IMR-90 (cell line): ENCODE measurements around the gene UQCRFS1. TPM values are rescaled to one million over a fixed set of nuclear protein-coding genes. Genes with fewer than 3 reads are reported as not detected.

Experiments
- ATAC-seq: fragments of 200-7000 bp; cut with Tn5 transposase; 2 replicates; pipeline ENCODE4 v1.9.1; 2020; ENCODE audit warnings: low read depth, mild to moderate bottlenecking, moderate library complexity
- BruUV-seq: library from RNA; stranded (reverse); fragments of 400-500 nt; replicated peaks from 2 replicates; lab custom pipeline; 2021; lab: Mats Ljungman, UMichigan
- CTCF ChIA-PET: fragments of 300-600 bp; formaldehyde crosslinking; extraction: SDS; loops from one replicate; lab custom pipeline; 2021; ENCODE audit warnings: antibody characterized with exemption; lab: Yijun Ruan, JAX
- POLR2A ChIA-PET: fragments of 300-600 bp; sonication (Branson Sonifier 250); formaldehyde crosslinking; loops from one replicate; lab custom pipeline; 2022; ENCODE audit warnings: antibody characterized with exemption; ENCODE audit not compliant: unreplicated experiment; lab: Charles Lee
- DNase-seq: peaks from one replicate; pipeline ENCODE4 v3.0.0; 2013
- H2AFZ ChIP-seq: replicated peaks from 2 replicates; pipeline ENCODE3; 2013; ENCODE audit warnings: low read length, mild to moderate bottlenecking; ENCODE audit not compliant: poor library complexity
- H2AK5ac ChIP-seq: 2 replicates; pipeline ENCODE4 v1.6.1; 2013; ENCODE audit warnings: low read depth, low read length, inconsistent platforms
- H2AK9ac ChIP-seq: replicated peaks from 2 replicates; pipeline ENCODE3; 2013; ENCODE audit warnings: mild to moderate bottlenecking, low read depth, low read length, moderate library complexity; ENCODE audit not compliant: poor library complexity
- H2BK120ac ChIP-seq: 2 replicates; pipeline ENCODE4 v1.6.1; 2013; ENCODE audit warnings: low read depth, low read length, inconsistent platforms
- H2BK15ac ChIP-seq: 3 replicates; pipeline ENCODE4 v1.6.1; 2013; ENCODE audit warnings: low read depth, low read length, inconsistent platforms
- H2BK20ac ChIP-seq: 2 replicates; pipeline ENCODE4 v1.6.1; 2013; ENCODE audit warnings: low read depth, mild to moderate bottlenecking, inconsistent platforms, low read length, moderate library complexity
- H2BK5ac ChIP-seq: 2 replicates; pipeline ENCODE4 v1.6.1; 2013; ENCODE audit warnings: mild to moderate bottlenecking, low read depth, low read length, inconsistent platforms; ENCODE audit not compliant: poor library complexity, severe bottlenecking
- H3K14ac ChIP-seq: replicated peaks from 2 replicates; pipeline ENCODE4 v1.6.1; 2013; ENCODE audit warnings: low read depth, low read length, inconsistent platforms
- H3K18ac ChIP-seq: 2 replicates; pipeline ENCODE4 v1.6.1; 2013; ENCODE audit warnings: low read depth, low read length, control low read depth
- H3K23ac ChIP-seq: 2 replicates; pipeline ENCODE4 v1.6.1; 2013; ENCODE audit warnings: low read depth, low read length, inconsistent platforms
- H3K27ac ChIP-seq: 2 replicates; pipeline ENCODE4 v1.5.1; 2013; ENCODE audit warnings: mild to moderate bottlenecking, control low read depth, low read length; ENCODE audit not compliant: insufficient read depth
- H3K27me3 ChIP-seq: 2 replicates; pipeline ENCODE4 v1.6.1; 2013; ENCODE audit warnings: low read length; ENCODE audit not compliant: control insufficient read depth, insufficient read depth
- H3K36me3 ChIP-seq: 2 replicates; pipeline ENCODE4 v1.6.1; 2013; ENCODE audit warnings: low read length, mixed read lengths; ENCODE audit not compliant: control insufficient read depth, insufficient read depth
- H3K4ac ChIP-seq: 2 replicates; pipeline ENCODE4 v1.6.1; 2013; ENCODE audit warnings: low read depth, low read length, inconsistent platforms
- H3K4me1 ChIP-seq: 2 replicates; pipeline ENCODE4 v1.6.1; 2013; ENCODE audit warnings: low read length, mixed read lengths; ENCODE audit not compliant: control insufficient read depth, insufficient read depth
- H3K4me2 ChIP-seq: 2 replicates; pipeline ENCODE4 v1.6.1; 2013; ENCODE audit warnings: low read depth, mild to moderate bottlenecking, control low read depth, low read length, moderate library complexity
- H3K4me3 ChIP-seq: 2 replicates; pipeline ENCODE4 v1.5.1; 2013; ENCODE audit warnings: low read depth, mild to moderate bottlenecking, control low read depth, low read length, moderate library complexity; ENCODE audit not compliant: insufficient read depth
- H3K56ac ChIP-seq: 2 replicates; pipeline ENCODE4 v1.6.1; 2013; ENCODE audit warnings: low read length, inconsistent platforms; ENCODE audit not compliant: insufficient read depth; ENCODE audit errors: extremely low read depth
- H3K79me1 ChIP-seq, 2 experiments: 2 replicates each; pipeline ENCODE4 v1.6.1; 2013; ENCODE audit warnings: low read length in 2 of 2, inconsistent platforms in 1 of 2, low read depth in 1 of 2
- H3K9ac ChIP-seq: 2 replicates; pipeline ENCODE4 v1.6.1; 2013; ENCODE audit warnings: low read depth, low read length, control low read depth
- H3K9me1 ChIP-seq: 2 replicates; pipeline ENCODE4 v1.6.1; 2013; ENCODE audit warnings: low read length, inconsistent platforms; ENCODE audit not compliant: insufficient read depth
- H3K9me3 ChIP-seq: 2 replicates; pipeline ENCODE4 v1.6.1; 2013; ENCODE audit warnings: low read length; ENCODE audit not compliant: control insufficient read depth, insufficient read depth
- H4K20me1 ChIP-seq: 2 replicates; pipeline ENCODE4 v1.6.1; 2013; ENCODE audit warnings: low read length, inconsistent platforms; ENCODE audit not compliant: insufficient read depth
- H4K5ac ChIP-seq: 2 replicates; pipeline ENCODE4 v1.6.1; 2013; ENCODE audit warnings: mild to moderate bottlenecking, low read depth, low read length, control low read depth
- H4K8ac ChIP-seq, 2 experiments: 2 replicates each; pipeline ENCODE4 v1.6.1; 2013; ENCODE audit warnings: low read depth in 2 of 2, low read length in 2 of 2, control low read depth in 1 of 2, inconsistent platforms in 1 of 2
- H4K91ac ChIP-seq: 2 replicates; pipeline ENCODE4 v1.6.1; 2013; ENCODE audit warnings: low read depth, low read length, inconsistent platforms; ENCODE audit not compliant: insufficient read depth
- BHLHE40 ChIP-seq: fragments of 150-350 bp; IDR thresholded peaks from 2 replicates; pipeline ENCODE4 v1.6.1; 2016; ENCODE audit warnings: mild to moderate bottlenecking, low read depth, low read length
- CEBPB ChIP-seq: IDR thresholded peaks from 2 replicates; pipeline ENCODE4 v1.6.1; 2012; ENCODE audit warnings: low read depth, low read length, improper control_type of control experiment
- CHD1 ChIP-seq: IDR thresholded peaks from 2 replicates; pipeline ENCODE4 v1.6.1; 2012; ENCODE audit warnings: low read depth, low read length, improper control_type of control experiment
- FOS ChIP-seq: fragments of 150-350 bp; IDR thresholded peaks from 2 replicates; pipeline ENCODE4 v1.6.1; 2016; ENCODE audit warnings: low read depth, low read length
- MAFK ChIP-seq: IDR thresholded peaks from 2 replicates; pipeline ENCODE4 v1.6.1; 2012; ENCODE audit warnings: low read depth, low read length, improper control_type of control experiment
- MAZ ChIP-seq: IDR thresholded peaks from 2 replicates; pipeline ENCODE4 v1.6.1; 2012; ENCODE audit warnings: low read depth, mild to moderate bottlenecking, low read length, improper control_type of control experiment, moderate library complexity, borderline replicate concordance
- MXI1 ChIP-seq: IDR thresholded peaks from 2 replicates; pipeline ENCODE4 v1.6.1; 2012; ENCODE audit warnings: low read depth, mild to moderate bottlenecking, low read length, moderate library complexity, borderline replicate concordance
- NFE2L2 ChIP-seq: fragments of 150-350 bp; IDR thresholded peaks from 2 replicates; pipeline ENCODE4 v1.6.1; 2016; ENCODE audit warnings: low read depth, mild to moderate bottlenecking, low read length
- POLR2A ChIP-seq: IDR thresholded peaks from 2 replicates; pipeline ENCODE4 v1.6.1; 2012; ENCODE audit warnings: mild to moderate bottlenecking, low read depth, low read length
- RAD21 ChIP-seq: IDR thresholded peaks from 2 replicates; pipeline ENCODE4 v1.6.1; 2012; ENCODE audit warnings: low read length, improper control_type of control experiment
- RCOR1 ChIP-seq: IDR thresholded peaks from 2 replicates; pipeline ENCODE4 v1.6.1; 2012; ENCODE audit warnings: mild to moderate bottlenecking, low read length, improper control_type of control experiment; ENCODE audit not compliant: insufficient replicate concordance
- RFX5 ChIP-seq: IDR thresholded peaks from 2 replicates; pipeline ENCODE4 v1.8.0; 2012; ENCODE audit warnings: low read depth, mild to moderate bottlenecking, low read length, moderate library complexity
- SMC3 ChIP-seq: fragments of 150-350 bp; IDR thresholded peaks from 2 replicates; pipeline ENCODE4 v1.6.1; 2016; ENCODE audit warnings: low read depth, mild to moderate bottlenecking, antibody characterized with exemption, low read length, moderate library complexity
- WGBS, 2 experiments: methylation state at CpG; one replicate each; pipeline versions ENCODE4 v1.1.5 to v1.1.7; 2013; ENCODE audit warnings: missing lambda C conversion rate in 2 of 2; ENCODE audit not compliant: insufficient read length in 1 of 2; ENCODE audit errors: extremely low coverage in 2 of 2; 5-methylcytosine and 5-hydroxymethylcytosine counted together
- dilution Hi-C: fragments of 300-500 bp; cut with HindIII; formaldehyde crosslinking; loops from one replicate; pipeline ENCODE4 v1.14.3; 2018; ENCODE audit warnings: low sequenced_read_pairs; ENCODE audit not compliant: unreplicated experiment
- in situ Hi-C: fragments of 300-500 bp; cut with MboI; formaldehyde crosslinking; loops from 3 replicates; pipeline ENCODE4 v1.14.3; 2019; ENCODE audit warnings: low sequenced_read_pairs, inconsistent platforms, mixed read lengths
- intact Hi-C: fragments of 100-400 bp; cut with micrococcal nuclease; formaldehyde crosslinking; loops from 2 replicates; pipeline ENCODE4 v1.10.0; 2022
- polyA plus RNA-seq, 3 experiments: library from polyadenylated mRNA; depleted of rRNA; stranded (reverse); fragments of >200 nt; gene quantifications; 2 replicates each; pipeline ENCODE4 v1.2.3, GENCODE V29; 2012; ENCODE audit warnings: low replicate concordance in 1 of 3
- total RNA-seq: library from RNA; depleted of rRNA; stranded (reverse); fragments of >200 nt; gene quantifications from 2 replicates; pipeline ENCODE4 v1.2.3, GENCODE V29; 2012
- TF ChIP-seq, protein P1 (sequence below): fragments of 150-350 bp; IDR thresholded peaks from 2 replicates; pipeline ENCODE4 v1.6.1; 2016; ENCODE audit warnings: low read depth, mild to moderate bottlenecking, low read length, moderate library complexity, borderline replicate concordance
- TF ChIP-seq, protein P2 (sequence below): conservative IDR thresholded peaks from 2 replicates; pipeline ENCODE4 v1.5.1; 2012; ENCODE audit warnings: mild to moderate bottlenecking, low read depth, low read length, improper control_type of control experiment
- TF ChIP-seq, protein P3 (sequence below): fragments of 150-350 bp; IDR thresholded peaks from 2 replicates; pipeline ENCODE4 v1.6.1; 2017; ENCODE audit warnings: mild to moderate bottlenecking, antibody characterized with exemption, low read length, low read depth

The UQCRFS1 gene
- total and polyA plus RNA-seq, 2 of the 4 experiments (the other 2 are of a cell fraction), result 37.1 to 43.8 TPM

DNA sequence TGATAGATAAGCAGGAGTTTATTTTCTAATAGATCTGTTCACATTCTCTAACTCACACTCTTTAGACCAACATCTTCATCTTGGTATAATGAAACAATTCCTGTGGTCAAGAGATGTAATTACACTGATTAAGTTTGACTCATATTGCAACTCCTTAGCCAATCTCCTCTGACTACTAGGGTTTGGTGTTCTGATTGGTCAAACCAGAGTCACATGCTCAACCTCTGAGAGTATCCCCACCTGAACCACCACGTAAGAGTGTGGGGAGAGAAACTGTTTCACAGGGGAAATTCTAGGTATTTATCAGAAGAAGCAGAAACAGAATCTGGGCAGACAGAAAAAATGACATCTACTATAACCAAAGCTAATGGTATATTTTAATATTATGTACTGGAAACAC is 42.4 kb downstream of the UQCRFS1 start:
- dilution Hi-C loops, result no loop called here
- Histone ChIP-seq H3K14ac (no peak overlapping the region), H2BK20ac (no peak overlapping the region), H2AK9ac (no peak overlapping the region), H3K18ac (no peak overlapping the region), H4K20me1 (no peaks in the 10 kb centered on the region), H3K36me3 (no peaks in the 10 kb centered on the region), H3K4me1 (no peaks in the 10 kb centered on the region), H3K9me1 (no peaks in the 10 kb centered on the region), H4K8ac (no peak overlapping the region), H3K79me1 (no peaks in the 10 kb centered on the region), H3K27ac (no peak overlapping the region), H3K9ac (no peak overlapping the region), H2BK5ac (no peak overlapping the region), H2BK120ac (no peak overlapping the region), H3K9me3 (no peaks in the 10 kb centered on the region), H2AFZ (no peak overlapping the region), H3K4me3 (no peak overlapping the region), H3K23ac (no peak overlapping the region), H4K91ac (no peak overlapping the region), H3K4me2 (no peak overlapping the region), H3K4ac (no peak overlapping the region), H3K56ac (no peak overlapping the region), H4K5ac (no peak overlapping the region), H2BK15ac (no peak overlapping the region), H3K27me3 (no peaks in the 10 kb centered on the region), H2AK5ac (no peak overlapping the region)
- in situ Hi-C loops, result no loop called here
- ATAC-seq (no peak), DNase-seq (no peak)
- no CpG with 5 or more reads among the region's 1 CpG for WGBS, 2 experiments
- BruUV-seq, result no TSS peak
- TF ChIP-seq MXI1, result no peak
- TF ChIP-seq CHD1, result no peak
- TF ChIP-seq, protein P1, sequence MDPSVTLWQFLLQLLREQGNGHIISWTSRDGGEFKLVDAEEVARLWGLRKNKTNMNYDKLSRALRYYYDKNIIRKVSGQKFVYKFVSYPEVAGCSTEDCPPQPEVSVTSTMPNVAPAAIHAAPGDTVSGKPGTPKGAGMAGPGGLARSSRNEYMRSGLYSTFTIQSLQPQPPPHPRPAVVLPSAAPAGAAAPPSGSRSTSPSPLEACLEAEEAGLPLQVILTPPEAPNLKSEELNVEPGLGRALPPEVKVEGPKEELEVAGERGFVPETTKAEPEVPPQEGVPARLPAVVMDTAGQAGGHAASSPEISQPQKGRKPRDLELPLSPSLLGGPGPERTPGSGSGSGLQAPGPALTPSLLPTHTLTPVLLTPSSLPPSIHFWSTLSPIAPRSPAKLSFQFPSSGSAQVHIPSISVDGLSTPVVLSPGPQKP, result no peak
- TF ChIP-seq, protein P2, sequence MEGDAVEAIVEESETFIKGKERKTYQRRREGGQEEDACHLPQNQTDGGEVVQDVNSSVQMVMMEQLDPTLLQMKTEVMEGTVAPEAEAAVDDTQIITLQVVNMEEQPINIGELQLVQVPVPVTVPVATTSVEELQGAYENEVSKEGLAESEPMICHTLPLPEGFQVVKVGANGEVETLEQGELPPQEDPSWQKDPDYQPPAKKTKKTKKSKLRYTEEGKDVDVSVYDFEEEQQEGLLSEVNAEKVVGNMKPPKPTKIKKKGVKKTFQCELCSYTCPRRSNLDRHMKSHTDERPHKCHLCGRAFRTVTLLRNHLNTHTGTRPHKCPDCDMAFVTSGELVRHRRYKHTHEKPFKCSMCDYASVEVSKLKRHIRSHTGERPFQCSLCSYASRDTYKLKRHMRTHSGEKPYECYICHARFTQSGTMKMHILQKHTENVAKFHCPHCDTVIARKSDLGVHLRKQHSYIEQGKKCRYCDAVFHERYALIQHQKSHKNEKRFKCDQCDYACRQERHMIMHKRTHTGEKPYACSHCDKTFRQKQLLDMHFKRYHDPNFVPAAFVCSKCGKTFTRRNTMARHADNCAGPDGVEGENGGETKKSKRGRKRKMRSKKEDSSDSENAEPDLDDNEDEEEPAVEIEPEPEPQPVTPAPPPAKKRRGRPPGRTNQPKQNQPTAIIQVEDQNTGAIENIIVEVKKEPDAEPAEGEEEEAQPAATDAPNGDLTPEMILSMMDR, result no peak
- TF ChIP-seq BHLHE40, result no peak
- TF ChIP-seq MAFK, result no peak
- TF ChIP-seq FOS, result no peak
- no peak for TF ChIP-seq RFX5
- no peak for TF ChIP-seq RAD21
- TF ChIP-seq NFE2L2, result no peak
- TF ChIP-seq SMC3, result no peak
- no peak for TF ChIP-seq RCOR1
- no peak for TF ChIP-seq POLR2A
- TF ChIP-seq, protein P3, sequence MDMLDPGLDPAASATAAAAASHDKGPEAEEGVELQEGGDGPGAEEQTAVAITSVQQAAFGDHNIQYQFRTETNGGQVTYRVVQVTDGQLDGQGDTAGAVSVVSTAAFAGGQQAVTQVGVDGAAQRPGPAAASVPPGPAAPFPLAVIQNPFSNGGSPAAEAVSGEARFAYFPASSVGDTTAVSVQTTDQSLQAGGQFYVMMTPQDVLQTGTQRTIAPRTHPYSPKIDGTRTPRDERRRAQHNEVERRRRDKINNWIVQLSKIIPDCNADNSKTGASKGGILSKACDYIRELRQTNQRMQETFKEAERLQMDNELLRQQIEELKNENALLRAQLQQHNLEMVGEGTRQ, result no peak
- no peak for TF ChIP-seq CEBPB
- no peak for TF ChIP-seq MAZ
- ChIA-PET CTCF (no interaction called here), POLR2A (no interaction called here)
- intact Hi-C loops, result no loop called here
